Loucy (cell line): ENCODE results near the gene XCL2.

Experiments
- EZH2phosphoT487 ChIP-seq: fragments of 200-600 bp; IDR thresholded peaks from 2 replicates; pipeline ENCODE4 v1.6.1; 2018; ENCODE audit warnings: antibody characterized with exemption, mild to moderate bottlenecking, moderate library complexity, borderline replicate concordance
- TF ChIP-seq, protein P1 (sequence below): fragments of 200-600 bp; sonication (generic); conservative IDR thresholded peaks from 2 replicates; pipeline ENCODE4 v1.5.1; 2014; ENCODE audit warnings: mild to moderate bottlenecking, antibody characterized with exemption, low read length

DNA sequence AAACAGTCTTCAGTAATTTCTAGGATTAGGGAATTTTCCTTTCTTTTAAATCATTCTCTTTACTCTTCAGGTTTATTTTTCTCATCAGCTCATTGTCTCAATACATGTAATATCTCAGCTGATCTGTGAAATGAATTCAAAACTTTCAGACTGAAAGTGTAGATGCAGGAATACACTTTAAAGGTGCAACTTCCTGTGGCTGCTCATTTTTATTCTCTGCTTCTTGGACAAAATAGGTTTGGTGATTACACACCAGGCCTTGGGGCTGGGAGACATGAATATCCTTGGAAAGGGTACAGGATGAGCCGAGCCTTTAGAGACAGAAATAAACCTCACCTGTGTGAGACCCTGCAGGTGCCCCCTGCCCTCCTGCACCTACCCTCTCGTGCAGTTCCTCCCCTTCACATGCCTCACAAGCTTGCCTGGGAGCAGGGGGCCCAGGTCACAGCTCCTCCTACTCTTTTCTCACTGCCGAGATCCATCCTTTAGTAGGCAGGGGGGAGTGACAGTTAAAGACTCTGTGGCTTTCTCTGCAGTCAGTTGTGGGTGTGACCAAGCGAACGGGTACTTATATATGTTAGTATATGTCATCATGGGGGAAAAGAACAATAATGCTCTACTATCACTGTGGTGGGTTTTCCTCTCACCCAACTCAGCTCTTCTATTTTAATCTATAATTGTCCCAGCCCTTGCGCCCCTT, 23.6 kb downstream of the XCL2 start:
- TF ChIP-seq, protein P1, sequence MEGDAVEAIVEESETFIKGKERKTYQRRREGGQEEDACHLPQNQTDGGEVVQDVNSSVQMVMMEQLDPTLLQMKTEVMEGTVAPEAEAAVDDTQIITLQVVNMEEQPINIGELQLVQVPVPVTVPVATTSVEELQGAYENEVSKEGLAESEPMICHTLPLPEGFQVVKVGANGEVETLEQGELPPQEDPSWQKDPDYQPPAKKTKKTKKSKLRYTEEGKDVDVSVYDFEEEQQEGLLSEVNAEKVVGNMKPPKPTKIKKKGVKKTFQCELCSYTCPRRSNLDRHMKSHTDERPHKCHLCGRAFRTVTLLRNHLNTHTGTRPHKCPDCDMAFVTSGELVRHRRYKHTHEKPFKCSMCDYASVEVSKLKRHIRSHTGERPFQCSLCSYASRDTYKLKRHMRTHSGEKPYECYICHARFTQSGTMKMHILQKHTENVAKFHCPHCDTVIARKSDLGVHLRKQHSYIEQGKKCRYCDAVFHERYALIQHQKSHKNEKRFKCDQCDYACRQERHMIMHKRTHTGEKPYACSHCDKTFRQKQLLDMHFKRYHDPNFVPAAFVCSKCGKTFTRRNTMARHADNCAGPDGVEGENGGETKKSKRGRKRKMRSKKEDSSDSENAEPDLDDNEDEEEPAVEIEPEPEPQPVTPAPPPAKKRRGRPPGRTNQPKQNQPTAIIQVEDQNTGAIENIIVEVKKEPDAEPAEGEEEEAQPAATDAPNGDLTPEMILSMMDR = no peak
- no peak for TF ChIP-seq EZH2phosphoT487
